ENCODE data around the gene CTNND2.
"Not testable (repeated sequence)": the region's sequence is repeated elsewhere in the genome, so short reads cannot be mapped to it uniquely, and the experiment has no call there.

CTNND2 gene

DNA sequence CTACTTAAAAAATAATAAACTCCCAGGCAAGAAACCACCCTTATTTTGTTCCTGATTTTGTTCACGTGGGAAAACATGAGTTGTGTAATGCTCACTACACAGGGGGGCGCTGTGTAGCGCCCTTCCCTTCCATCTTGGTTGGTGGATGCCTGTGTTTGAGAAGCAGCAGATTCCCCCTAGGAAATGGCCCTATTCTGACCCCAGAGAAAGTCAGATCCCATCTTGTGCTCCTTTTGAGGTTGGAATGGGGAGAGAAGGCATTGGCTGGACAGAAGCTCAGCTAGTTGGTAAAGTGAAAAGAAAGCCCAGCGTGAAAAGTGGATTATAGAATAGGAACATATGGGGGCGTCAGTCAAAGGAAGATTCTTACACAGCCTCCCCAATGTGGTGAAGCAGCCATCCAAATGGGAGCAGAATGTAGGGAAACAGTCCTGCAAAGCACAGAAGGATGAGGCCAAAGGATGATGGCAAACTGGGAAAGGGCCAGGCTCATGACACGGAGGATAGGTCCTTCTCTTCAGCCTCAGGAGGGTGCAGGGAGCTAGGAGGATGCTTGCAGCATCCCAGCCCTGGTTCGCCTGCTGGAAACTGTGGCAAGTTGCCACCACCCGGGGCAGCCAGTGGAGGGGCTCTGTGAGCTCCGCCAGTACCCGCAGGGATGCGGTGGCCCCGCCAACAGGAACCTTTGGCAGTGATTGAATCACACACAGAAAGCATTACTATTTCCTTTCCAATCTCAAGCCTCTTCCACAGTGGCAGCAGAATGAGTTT, 829.0 kb downstream of the CTNND2 start:
- TF ChIP-seq, protein P1, sequence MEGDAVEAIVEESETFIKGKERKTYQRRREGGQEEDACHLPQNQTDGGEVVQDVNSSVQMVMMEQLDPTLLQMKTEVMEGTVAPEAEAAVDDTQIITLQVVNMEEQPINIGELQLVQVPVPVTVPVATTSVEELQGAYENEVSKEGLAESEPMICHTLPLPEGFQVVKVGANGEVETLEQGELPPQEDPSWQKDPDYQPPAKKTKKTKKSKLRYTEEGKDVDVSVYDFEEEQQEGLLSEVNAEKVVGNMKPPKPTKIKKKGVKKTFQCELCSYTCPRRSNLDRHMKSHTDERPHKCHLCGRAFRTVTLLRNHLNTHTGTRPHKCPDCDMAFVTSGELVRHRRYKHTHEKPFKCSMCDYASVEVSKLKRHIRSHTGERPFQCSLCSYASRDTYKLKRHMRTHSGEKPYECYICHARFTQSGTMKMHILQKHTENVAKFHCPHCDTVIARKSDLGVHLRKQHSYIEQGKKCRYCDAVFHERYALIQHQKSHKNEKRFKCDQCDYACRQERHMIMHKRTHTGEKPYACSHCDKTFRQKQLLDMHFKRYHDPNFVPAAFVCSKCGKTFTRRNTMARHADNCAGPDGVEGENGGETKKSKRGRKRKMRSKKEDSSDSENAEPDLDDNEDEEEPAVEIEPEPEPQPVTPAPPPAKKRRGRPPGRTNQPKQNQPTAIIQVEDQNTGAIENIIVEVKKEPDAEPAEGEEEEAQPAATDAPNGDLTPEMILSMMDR (IDR thresholded peaks at IDR 0.05; ENCODE audit: insufficient read depth, low read length, poor library complexity, severe bottlenecking): peak; percentile 32
- no peaks in the 10 kb centered on the region for H3K36me3 ChIP-seq (ENCODE audit: control insufficient read depth, insufficient read depth, low read length)
- H3K27me3 ChIP-seq (replicated peaks; ENCODE audit: control insufficient read depth, insufficient read depth, low read length): peaks cover 2% of the 10 kb centered on the region; the same call in 1 of the 2 replicates
- no peak for DNase-seq (ENCODE audit: extremely low read depth, insufficient read length)
- no peak overlapping the region for H3K4me3 ChIP-seq (replicated peaks; ENCODE audit: low read depth, low read length)

DNA sequence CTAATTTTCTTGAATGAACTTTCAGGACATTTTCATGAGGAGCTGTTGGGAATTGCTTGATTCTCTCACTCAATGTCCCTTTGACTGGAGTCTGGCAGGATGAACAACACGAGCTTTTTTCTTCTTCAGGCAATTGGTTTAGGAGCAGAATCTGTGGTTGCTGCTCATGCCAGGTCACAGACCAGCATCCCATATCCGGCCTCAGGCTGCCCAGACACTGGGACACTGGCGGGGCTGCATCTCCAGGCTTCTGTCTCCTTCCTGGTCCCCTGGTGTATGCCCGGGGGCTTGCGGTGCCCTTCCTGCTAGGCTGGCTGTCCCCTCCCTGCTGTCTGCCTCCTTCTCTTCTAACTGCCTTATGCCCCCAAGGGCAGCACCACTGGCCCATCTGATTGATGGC, 831.7 kb downstream of the CTNND2 start:
- TF ChIP-seq, protein P1 (IDR thresholded peaks at IDR 0.05; ENCODE audit: insufficient read depth, low read length, poor library complexity, severe bottlenecking): no peak
- Histone ChIP-seq H3K27me3 (replicated peaks; ENCODE audit: control insufficient read depth, insufficient read depth, low read length) (no peaks in the 10 kb centered on the region; the same call in 1 of the 2 replicates), H3K4me3 (replicated peaks; ENCODE audit: low read depth, low read length) (no peak overlapping the region), H3K36me3 (ENCODE audit: control insufficient read depth, insufficient read depth, low read length) (no peaks in the 10 kb centered on the region)
- no peak for DNase-seq (ENCODE audit: extremely low read depth, insufficient read length)

DNA sequence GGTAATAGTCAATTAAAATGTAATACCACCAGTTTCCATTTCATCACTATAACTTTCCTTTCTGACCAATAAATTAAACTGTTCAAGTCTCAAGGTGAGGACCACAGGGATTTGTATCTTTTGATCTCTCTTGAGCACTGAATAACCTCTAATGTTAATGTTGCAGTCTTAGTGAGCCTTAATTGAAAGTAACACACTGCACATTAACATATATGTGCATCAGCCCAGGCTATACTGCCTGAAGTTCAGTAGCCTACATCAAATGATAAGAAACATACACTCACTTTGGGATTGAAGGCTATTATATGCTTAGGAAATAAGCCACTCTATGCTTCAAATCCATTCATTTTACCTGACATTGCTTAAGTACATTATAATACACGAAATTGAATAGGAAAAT, 832.2 kb downstream of the CTNND2 start:
- no peak for DNase-seq (ENCODE audit: extremely low read depth, insufficient read length)
- Histone ChIP-seq H3K36me3 (ENCODE audit: control insufficient read depth, insufficient read depth, low read length) (no peaks in the 10 kb centered on the region), H3K27me3 (replicated peaks; ENCODE audit: control insufficient read depth, insufficient read depth, low read length) (no peaks in the 10 kb centered on the region; the same call in 1 of the 2 replicates), H3K4me3 (replicated peaks; ENCODE audit: low read depth, low read length) (no peak overlapping the region)
- TF ChIP-seq, protein P1 (IDR thresholded peaks at IDR 0.05; ENCODE audit: insufficient read depth, low read length, poor library complexity, severe bottlenecking): no peak

DNA sequence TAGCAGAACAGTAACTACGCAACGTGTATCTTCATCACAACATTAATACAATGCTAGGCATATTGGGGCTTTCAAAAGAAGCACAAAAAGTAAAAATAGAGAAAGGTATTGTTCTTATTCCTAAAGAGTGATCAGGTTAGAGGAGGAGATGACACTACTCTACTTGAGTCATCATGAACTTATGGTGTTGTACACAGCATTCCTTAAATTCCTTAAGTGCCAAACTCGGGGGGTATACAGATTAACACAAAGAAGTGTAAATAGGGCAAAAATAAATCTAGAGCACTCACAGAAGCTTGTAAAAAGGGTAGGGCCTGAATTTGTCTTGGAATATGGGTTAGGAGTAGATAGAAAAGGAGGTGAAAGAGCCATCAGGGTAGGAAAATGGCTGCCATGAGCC, 835.2 kb downstream of the CTNND2 start:
- H3K36me3 ChIP-seq (ENCODE audit: control insufficient read depth, insufficient read depth, low read length): no peaks in the 10 kb centered on the region
- H3K27me3 ChIP-seq (replicated peaks; ENCODE audit: control insufficient read depth, insufficient read depth, low read length): no peaks in the 10 kb centered on the region; the same call in 1 of the 2 replicates
- TF ChIP-seq, protein P1 (IDR thresholded peaks at IDR 0.05; ENCODE audit: insufficient read depth, low read length, poor library complexity, severe bottlenecking): no peak
- DNase-seq (ENCODE audit: extremely low read depth, insufficient read length): no peak
- H3K4me3 ChIP-seq (replicated peaks; ENCODE audit: low read depth, low read length): no peak overlapping the region

DNA sequence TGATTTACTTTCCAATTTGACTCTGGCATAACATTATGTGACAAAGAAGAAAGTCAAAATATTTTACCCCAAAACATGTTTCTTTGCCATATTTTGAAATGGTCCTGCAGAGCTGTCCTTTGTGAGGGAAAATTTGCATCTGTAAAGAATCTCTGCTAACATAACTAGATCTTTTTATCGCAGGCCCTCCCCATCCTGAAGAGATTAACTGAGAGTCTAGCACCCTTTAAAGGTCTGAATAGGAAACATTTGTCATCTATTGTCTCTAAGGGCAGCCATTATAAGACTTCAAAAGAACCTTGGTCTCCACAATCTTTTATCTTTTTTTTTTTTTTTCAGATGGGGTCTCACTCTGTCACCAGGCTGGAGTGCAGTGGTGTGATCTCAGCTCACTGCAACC, 838.5 kb downstream of the CTNND2 start:
- H3K4me3 ChIP-seq (replicated peaks; ENCODE audit: low read depth, low read length); H3K36me3 ChIP-seq (ENCODE audit: control insufficient read depth, insufficient read depth, low read length); H3K27me3 ChIP-seq (replicated peaks; ENCODE audit: control insufficient read depth, insufficient read depth, low read length); DNase-seq (ENCODE audit: extremely low read depth, insufficient read length): not testable (repeated sequence)

DNA sequence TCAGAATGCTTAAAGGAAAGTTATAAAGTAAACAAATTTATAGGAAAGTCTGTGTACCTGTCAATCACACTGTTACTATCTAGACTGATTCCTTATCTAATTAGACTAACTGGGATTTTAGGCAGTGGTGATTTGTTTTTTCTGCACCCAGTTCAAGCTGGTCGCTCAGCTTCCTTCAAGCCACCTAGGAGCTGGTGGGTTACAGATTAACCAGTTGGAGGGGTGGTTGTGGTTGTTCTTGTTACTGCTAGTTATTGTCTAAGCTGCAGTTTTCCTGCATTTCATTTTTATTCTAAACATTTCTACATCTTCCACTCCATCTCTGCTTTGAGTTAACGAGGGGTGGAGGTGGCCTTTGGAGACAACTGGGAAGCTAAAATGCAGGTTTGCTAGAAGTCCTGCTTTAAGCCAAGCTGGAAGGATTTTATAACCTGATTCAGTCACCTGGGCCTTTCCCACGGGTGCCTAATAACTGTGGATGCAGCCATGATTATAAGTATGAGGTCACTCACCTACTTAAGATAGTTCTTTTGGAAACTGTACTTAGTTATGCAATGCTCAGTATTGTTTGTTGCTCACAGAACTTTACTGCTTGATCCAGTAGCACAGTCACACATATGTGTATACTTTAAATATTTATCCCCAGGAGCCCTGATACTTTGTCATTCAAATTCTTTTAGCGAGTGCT, 839.3 kb downstream of the CTNND2 start:
- no peak overlapping the region for H3K4me3 ChIP-seq (replicated peaks; ENCODE audit: low read depth, low read length)
- H3K36me3 ChIP-seq (ENCODE audit: control insufficient read depth, insufficient read depth, low read length): no peaks in the 10 kb centered on the region
- TF ChIP-seq, protein P1 (IDR thresholded peaks at IDR 0.05; ENCODE audit: insufficient read depth, low read length, poor library complexity, severe bottlenecking): no peak
- no peak for DNase-seq (ENCODE audit: extremely low read depth, insufficient read length)
- H3K27me3 ChIP-seq (replicated peaks; ENCODE audit: control insufficient read depth, insufficient read depth, low read length): no peaks in the 10 kb centered on the region
